ENCODE results near the gene LEMD2.

The LEMD2 gene

GRCh38 chr6:33809594-33809993 lies 20.7 kb upstream of the LEMD2 start:
- CTCF ChIA-PET = no interaction called here
- POLR2A ChIA-PET = interaction anchor here (1.5 kb wide), 1 partner anchor 25 kb away, joined by 3 read pairs; no protein-coding TSS in a partner anchor
- no peak for DNase-seq (ENCODE audit: extremely low spot score)
- TF ChIP-seq LEF1 (IDR thresholded peaks at IDR 0.05; ENCODE audit: borderline replicate concordance) (no peak), HDGF (IDR thresholded peaks at IDR 0.05; ENCODE audit: borderline replicate concordance) (no peak), ARNT (IDR thresholded peaks at IDR 0.05) (no peak), PKNOX1 (IDR thresholded peaks at IDR 0.05) (no peak), FOXA1 (IDR thresholded peaks at IDR 0.05) (no peak), TARDBP (IDR thresholded peaks at IDR 0.05) (no peak), BHLHE40 (IDR thresholded peaks at IDR 0.05; ENCODE audit: borderline replicate concordance) (no peak), FOXM1 (IDR thresholded peaks at IDR 0.05; ENCODE audit: borderline replicate concordance) (no peak), FOXK2 (IDR thresholded peaks at IDR 0.05) (no peak), ELF4 (IDR thresholded peaks at IDR 0.05) (no peak), SUZ12 (IDR thresholded peaks at IDR 0.05) (no peak), NFRKB (IDR thresholded peaks at IDR 0.05) (no peak), SP1 (IDR thresholded peaks at IDR 0.05) (no peak), ZNF384 (IDR thresholded peaks at IDR 0.05) (no peak), L3MBTL2 (conservative IDR thresholded peaks at IDR 0.05) (no peak), CTBP1 (IDR thresholded peaks at IDR 0.05; ENCODE audit: borderline replicate concordance) (no peak)

DNA sequence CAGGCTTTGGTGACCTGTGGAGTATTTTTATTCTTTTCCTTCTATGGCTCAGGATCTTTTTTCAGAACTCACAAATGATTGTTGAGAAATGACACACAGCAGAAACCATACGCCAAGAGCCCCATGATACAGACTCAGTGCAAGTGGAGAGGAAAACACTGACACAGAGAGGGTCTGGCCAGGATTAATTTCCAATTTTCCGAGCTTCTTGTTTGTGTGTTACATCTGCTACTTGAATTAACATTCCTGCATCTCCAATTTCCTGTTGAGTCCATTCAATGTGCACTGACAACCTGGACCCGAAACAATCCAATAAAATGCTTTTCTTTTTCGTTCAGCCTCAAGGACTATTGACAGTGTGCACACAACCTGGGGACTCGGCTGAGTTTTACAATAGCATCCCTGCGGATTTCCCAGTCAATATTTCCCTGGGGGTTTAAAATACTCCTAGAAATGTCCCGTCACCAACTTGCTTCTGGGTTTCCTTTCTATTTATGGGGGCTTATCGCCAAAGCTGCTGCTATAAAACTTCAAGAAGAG lies 19.8 kb upstream of the LEMD2 start:
- TF ChIP-seq SP1 (IDR thresholded peaks at IDR 0.05) = no peak
- TF ChIP-seq ARNT (IDR thresholded peaks at IDR 0.05) = no peak
- no peak for TF ChIP-seq CTBP1 (IDR thresholded peaks at IDR 0.05; ENCODE audit: borderline replicate concordance)
- TF ChIP-seq PKNOX1 (IDR thresholded peaks at IDR 0.05) = no peak
- TF ChIP-seq SUZ12 (IDR thresholded peaks at IDR 0.05) = no peak
- TF ChIP-seq FOXK2 (IDR thresholded peaks at IDR 0.05) = no peak
- no peak for TF ChIP-seq L3MBTL2 (conservative IDR thresholded peaks at IDR 0.05)
- no peak for TF ChIP-seq LEF1 (IDR thresholded peaks at IDR 0.05; ENCODE audit: borderline replicate concordance)
- TF ChIP-seq NFRKB (IDR thresholded peaks at IDR 0.05) = no peak
- TF ChIP-seq ELF4 (IDR thresholded peaks at IDR 0.05) = no peak
- no peak for TF ChIP-seq HDGF (IDR thresholded peaks at IDR 0.05; ENCODE audit: borderline replicate concordance)
- no peak for TF ChIP-seq BHLHE40 (IDR thresholded peaks at IDR 0.05; ENCODE audit: borderline replicate concordance)
- no peak for TF ChIP-seq FOXA1 (IDR thresholded peaks at IDR 0.05)
- no peak for TF ChIP-seq TARDBP (IDR thresholded peaks at IDR 0.05)
- no peak for TF ChIP-seq FOXM1 (IDR thresholded peaks at IDR 0.05; ENCODE audit: borderline replicate concordance)
- no peak for TF ChIP-seq ZNF384 (IDR thresholded peaks at IDR 0.05)
- no peak for DNase-seq (ENCODE audit: extremely low spot score)
- POLR2A ChIA-PET = interaction anchor here (1.5 kb wide), 1 partner anchor 26 kb away, joined by 3 read pairs; no protein-coding TSS in a partner anchor
- CTCF ChIA-PET = no interaction called here

DNA sequence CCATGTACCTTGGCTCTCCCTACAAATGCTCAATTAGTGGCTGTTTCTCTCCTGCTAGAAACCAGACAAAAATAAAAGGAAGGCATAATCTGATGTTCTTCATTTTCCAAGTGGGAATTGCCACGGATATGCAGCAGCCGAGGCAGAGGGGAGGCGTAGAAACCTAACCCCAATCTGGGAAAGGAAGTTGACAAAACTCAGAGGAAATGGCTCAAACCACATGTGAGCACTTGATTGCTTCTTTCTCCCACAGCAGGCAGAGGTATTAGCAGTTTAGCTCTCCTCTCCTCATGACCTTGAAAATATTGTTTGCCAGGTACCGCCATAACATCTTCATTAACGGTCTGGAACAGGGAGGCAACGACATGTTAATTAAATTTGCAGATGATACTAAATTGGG lies 18.7 kb upstream of the LEMD2 start:
- CTCF ChIA-PET = interaction anchor here (0.7 kb wide), 1 partner anchor 73 kb away, joined by 3 read pairs; no protein-coding TSS in a partner anchor
- TF ChIP-seq TARDBP (IDR thresholded peaks at IDR 0.05) (no peak), NFRKB (IDR thresholded peaks at IDR 0.05) (no peak), FOXK2 (IDR thresholded peaks at IDR 0.05) (no peak), BHLHE40 (IDR thresholded peaks at IDR 0.05; ENCODE audit: borderline replicate concordance) (no peak), FOXA1 (IDR thresholded peaks at IDR 0.05) (no peak), CTBP1 (IDR thresholded peaks at IDR 0.05; ENCODE audit: borderline replicate concordance) (no peak), HDGF (IDR thresholded peaks at IDR 0.05; ENCODE audit: borderline replicate concordance) (no peak), ZNF384 (IDR thresholded peaks at IDR 0.05) (no peak)
- POLR2A ChIA-PET = no interaction called here
- DNase-seq (ENCODE audit: extremely low spot score) = no peak

DNA sequence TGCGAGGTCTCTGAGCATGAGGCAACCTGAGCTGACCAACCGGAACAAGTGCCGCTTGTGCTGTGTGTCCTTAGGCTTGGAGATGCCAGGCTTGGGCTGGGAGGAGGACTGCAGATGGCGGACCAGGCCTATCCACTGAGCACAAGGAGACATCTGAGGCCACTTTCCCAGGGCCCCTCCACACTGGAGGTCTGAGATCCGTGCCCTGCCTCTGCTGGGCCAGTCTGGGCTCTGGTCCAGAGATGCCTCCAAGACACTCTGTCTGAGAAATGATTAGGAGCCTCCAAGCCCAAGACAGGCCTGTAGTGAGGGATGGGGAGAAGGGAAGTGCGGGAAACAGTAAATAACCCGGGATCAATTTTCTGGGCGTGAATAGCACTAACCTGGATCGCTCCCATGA lies 17.9 kb upstream of the LEMD2 start:
- DNase-seq (ENCODE audit: extremely low spot score) = no peak
- TF ChIP-seq CTBP1 (IDR thresholded peaks at IDR 0.05; ENCODE audit: borderline replicate concordance) = no peak
- TF ChIP-seq L3MBTL2 (conservative IDR thresholded peaks at IDR 0.05) = no peak
- ChIA-PET POLR2A (no interaction called here), CTCF (interaction anchor here (0.7 to 1.1 kb wide), 2 partner anchors 33 to 74 kb away, joined by 3 to 4 read pairs; no protein-coding TSS in a partner anchor)

- ChIA-PET CTCF (no interaction called here), POLR2A (interaction anchor here (1.2 kb wide), 1 partner anchor 18 kb away, joined by 3 read pairs; no protein-coding TSS in a partner anchor)
- no peak for DNase-seq (ENCODE audit: extremely low spot score)
- TF ChIP-seq CTBP1 (IDR thresholded peaks at IDR 0.05; ENCODE audit: borderline replicate concordance) = no peak
- TF ChIP-seq BHLHE40 (IDR thresholded peaks at IDR 0.05; ENCODE audit: borderline replicate concordance) = no peak
- no peak for TF ChIP-seq NFRKB (IDR thresholded peaks at IDR 0.05)
- TF ChIP-seq SP1 (IDR thresholded peaks at IDR 0.05) = no peak
- TF ChIP-seq LEF1 (IDR thresholded peaks at IDR 0.05; ENCODE audit: borderline replicate concordance) = no peak
- TF ChIP-seq L3MBTL2 (conservative IDR thresholded peaks at IDR 0.05) = no peak
- TF ChIP-seq ELF4 (IDR thresholded peaks at IDR 0.05) = no peak
- no peak for TF ChIP-seq ARNT (IDR thresholded peaks at IDR 0.05)
- no peak for TF ChIP-seq TARDBP (IDR thresholded peaks at IDR 0.05)
- no peak for TF ChIP-seq HDGF (IDR thresholded peaks at IDR 0.05; ENCODE audit: borderline replicate concordance)
- TF ChIP-seq SUZ12 (IDR thresholded peaks at IDR 0.05) = no peak
- no peak for TF ChIP-seq ZNF384 (IDR thresholded peaks at IDR 0.05)
- no peak for TF ChIP-seq FOXA1 (IDR thresholded peaks at IDR 0.05)
- TF ChIP-seq FOXM1 (IDR thresholded peaks at IDR 0.05; ENCODE audit: borderline replicate concordance) = no peak
Measured at GRCh38 chr6:33803571-33804053, 14.7 kb upstream of the LEMD2 start, which contains the start of gene MLN. Gene MLN (minus strand): TSS chr6:33804003. CDS start chr6:33801163, 2,840 bp downstream.

DNA sequence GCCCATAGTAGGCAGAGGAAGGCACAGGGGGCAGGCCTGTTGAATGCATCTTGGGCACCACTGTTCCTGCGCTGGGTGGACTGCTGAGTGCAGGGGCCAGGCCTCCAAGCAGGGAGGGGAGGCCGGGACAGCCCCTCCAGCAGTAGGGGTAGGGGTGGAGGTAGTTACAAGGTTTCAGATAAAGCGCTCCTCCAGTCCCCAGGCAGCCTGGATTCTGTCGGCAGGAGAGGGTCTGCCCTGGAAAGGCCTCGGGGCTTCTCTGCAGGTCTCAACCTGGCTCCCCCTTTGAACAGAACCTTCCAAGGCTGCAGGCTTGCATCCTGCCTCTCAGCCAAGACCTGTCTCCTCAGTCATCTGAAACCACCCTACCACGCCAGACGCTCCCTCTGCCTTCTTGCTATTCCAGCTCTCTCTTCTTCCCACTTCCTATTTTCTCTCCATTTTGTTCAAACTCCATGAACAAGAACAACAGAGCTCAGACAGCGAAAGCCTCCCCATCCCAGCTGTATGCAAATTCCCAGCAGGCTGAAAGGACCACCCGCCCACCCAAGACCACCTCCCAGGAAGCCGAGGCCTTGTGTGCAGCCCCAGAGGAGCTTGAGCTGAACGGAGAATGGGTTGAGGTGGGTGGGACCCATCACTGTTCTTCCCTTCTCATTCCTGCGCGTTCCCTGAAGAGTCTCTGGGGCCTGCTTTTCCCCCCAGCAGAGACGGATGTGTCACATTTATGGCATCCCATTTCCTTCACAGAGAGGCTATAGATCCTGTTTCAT lies 13.4 kb upstream of the LEMD2 start:
- DNase-seq (ENCODE audit: extremely low spot score) = no peak
- CTCF ChIA-PET = no interaction called here
- TF ChIP-seq ELF4 (IDR thresholded peaks at IDR 0.05) (no peak), PKNOX1 (IDR thresholded peaks at IDR 0.05) (no peak), SUZ12 (IDR thresholded peaks at IDR 0.05) (no peak), BHLHE40 (IDR thresholded peaks at IDR 0.05; ENCODE audit: borderline replicate concordance) (no peak)
- POLR2A ChIA-PET = no interaction called here

Data from HEK293T (cell line).